Astrocyte (in vitro differentiated cells and primary cell): ENCODE results near the gene TRAPPC3L. TPM values are rescaled to one million over a fixed set of nuclear protein-coding genes. Genes with fewer than 3 reads are reported as not detected.
A peak's percentile ranks its signal among the peaks of the same experiment; 100 is the strongest.

Experiments
- DNase-seq: peaks from one replicate; pipeline ENCODE4 v3.0.0-alpha.2; 2010; ENCODE audit warnings: low read depth
- FAIRE-seq: peaks from 2 replicates; lab custom pipeline; 2011; peaks lifted over from hg19 to GRCh38; lab: Jason Lieb, UNC
- H2AFZ ChIP-seq: 2 replicates; pipeline ENCODE4 v1.6.0; 2012; ENCODE audit warnings: low read depth, low read length, inconsistent platforms
- H3K27ac ChIP-seq: 2 replicates; pipeline ENCODE4 v1.5.1; 2011; ENCODE audit warnings: low read depth, low read length, inconsistent platforms
- H3K27me3 ChIP-seq: 2 replicates; pipeline ENCODE4 v1.6.0; 2011; ENCODE audit warnings: low read length, inconsistent platforms; ENCODE audit not compliant: insufficient read depth
- H3K36me3 ChIP-seq: 2 replicates; pipeline ENCODE4 v1.5.1; 2011; ENCODE audit warnings: low read length, inconsistent platforms; ENCODE audit not compliant: insufficient read depth
- H3K4me1 ChIP-seq: 2 replicates; pipeline ENCODE4 v1.5.1; 2011; ENCODE audit warnings: low read length, inconsistent platforms; ENCODE audit not compliant: insufficient read depth
- H3K4me2 ChIP-seq: 2 replicates; pipeline ENCODE4 v1.6.0; 2012; ENCODE audit warnings: low read length, inconsistent platforms
- H3K4me3 ChIP-seq: 2 replicates; pipeline ENCODE4 v1.5.1; 2011; ENCODE audit warnings: low read depth, mild to moderate bottlenecking, low read length, inconsistent platforms; ENCODE audit not compliant: insufficient read depth
- H3K79me2 ChIP-seq: 2 replicates; pipeline ENCODE4 v1.6.0; 2012; ENCODE audit warnings: mild to moderate bottlenecking, low read length, inconsistent platforms; ENCODE audit not compliant: insufficient read depth
- H3K9ac ChIP-seq: 2 replicates; pipeline ENCODE4 v1.6.0; 2012; ENCODE audit warnings: mild to moderate bottlenecking, low read length, inconsistent platforms
- H3K9me3 ChIP-seq: 2 replicates; pipeline ENCODE4 v1.5.1; 2012; ENCODE audit warnings: low read depth, mild to moderate bottlenecking, low read length, inconsistent platforms; ENCODE audit not compliant: insufficient read depth
- H4K20me1 ChIP-seq: 2 replicates; pipeline ENCODE4 v1.6.0; 2012; ENCODE audit warnings: low read length, inconsistent platforms; ENCODE audit not compliant: insufficient read depth
- H3K27ac Mint-ChIP-seq: one replicate; pipeline ENCODE4 v1.8.0; 2021; ENCODE audit warnings: mild to moderate bottlenecking, mixed read lengths; ENCODE audit not compliant: unreplicated experiment
- H3K27me3 Mint-ChIP-seq: one replicate; pipeline ENCODE4 v1.8.0; 2021; ENCODE audit warnings: low read depth, mixed read lengths; ENCODE audit not compliant: unreplicated experiment
- H3K36me3 Mint-ChIP-seq: one replicate; pipeline ENCODE4 v1.8.0; 2021; ENCODE audit warnings: low read depth, mixed read lengths; ENCODE audit not compliant: unreplicated experiment
- H3K4me1 Mint-ChIP-seq: one replicate; pipeline ENCODE4 v1.8.0; 2021; ENCODE audit warnings: low read depth, mixed read lengths; ENCODE audit not compliant: unreplicated experiment
- H3K4me3 Mint-ChIP-seq: one replicate; pipeline ENCODE4 v1.8.0; 2021; ENCODE audit warnings: mild to moderate bottlenecking, moderate library complexity, mixed read lengths; ENCODE audit not compliant: unreplicated experiment
- H3K9me3 Mint-ChIP-seq: one replicate; pipeline ENCODE4 v1.8.0; 2021; ENCODE audit warnings: mild to moderate bottlenecking, mixed read lengths; ENCODE audit not compliant: unreplicated experiment
- CTCF ChIP-seq: IDR thresholded peaks from 2 replicates; pipeline ENCODE4 v1.5.1; 2011; ENCODE audit warnings: low read depth, mild to moderate bottlenecking, inconsistent platforms, low read length, moderate library complexity; ENCODE audit not compliant: insufficient read depth
- EZH2 ChIP-seq: IDR thresholded peaks from 2 replicates; pipeline ENCODE4 v1.6.1; 2012; ENCODE audit warnings: mild to moderate bottlenecking, low read length, inconsistent platforms; ENCODE audit not compliant: insufficient read depth
- total RNA-seq: library from RNA; stranded (reverse); gene quantifications from 2 replicates; pipeline ENCODE4 v1.2.1, GENCODE V29; 2021

Gene TRAPPC3L
- total RNA-seq, 1 donor from 2014 or later, result not detected

DNA sequence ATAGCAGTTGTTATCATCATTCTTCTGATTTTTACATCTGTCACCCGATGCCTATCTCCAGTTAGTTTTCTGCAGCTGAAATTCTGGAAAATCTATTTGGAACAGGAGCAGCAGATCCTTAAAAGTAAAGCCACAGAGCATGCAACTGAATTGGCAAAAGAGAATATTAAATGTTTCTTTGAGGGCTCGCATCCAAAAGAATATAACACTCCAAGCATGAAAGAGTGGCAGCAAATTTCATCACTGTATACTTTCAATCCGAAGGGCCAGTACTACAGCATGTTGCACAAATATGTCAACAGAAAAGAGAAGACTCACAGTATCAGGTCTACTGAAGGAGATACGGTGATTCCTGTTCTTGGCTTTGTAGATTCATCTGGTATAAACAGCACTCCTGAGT lies 82.2 kb downstream of the TRAPPC3L start:
- H3K27me3 Mint-ChIP-seq, result peaks cover 46% of the 10 kb centered on the region
- H3K27ac Mint-ChIP-seq, result no peak overlapping the region
- no peak overlapping the region for H3K4me3 Mint-ChIP-seq
- no peak overlapping the region for H3K4me2 ChIP-seq
- DNase-seq (no peak), FAIRE-seq (no peak)
- peaks cover 2% of the 10 kb centered on the region for H3K9me3 Mint-ChIP-seq
- no peaks in the 10 kb centered on the region for H3K4me1 Mint-ChIP-seq
- H3K27me3 ChIP-seq, result peaks cover 7% of the 10 kb centered on the region
- H3K36me3 ChIP-seq, result no peaks in the 10 kb centered on the region
- H3K36me3 Mint-ChIP-seq, result no peaks in the 10 kb centered on the region
- no peaks in the 10 kb centered on the region for H4K20me1 ChIP-seq
- H3K4me3 ChIP-seq, result no peak overlapping the region
- no peaks in the 10 kb centered on the region for H3K4me1 ChIP-seq
- TF ChIP-seq CTCF (no peak), EZH2 (no peak)
- H3K9ac ChIP-seq, result no peak overlapping the region
- H3K27ac ChIP-seq, result no peak overlapping the region
- no peaks in the 10 kb centered on the region for H3K9me3 ChIP-seq
- H2AFZ ChIP-seq, result no peak overlapping the region
- no peaks in the 10 kb centered on the region for H3K79me2 ChIP-seq

DNA sequence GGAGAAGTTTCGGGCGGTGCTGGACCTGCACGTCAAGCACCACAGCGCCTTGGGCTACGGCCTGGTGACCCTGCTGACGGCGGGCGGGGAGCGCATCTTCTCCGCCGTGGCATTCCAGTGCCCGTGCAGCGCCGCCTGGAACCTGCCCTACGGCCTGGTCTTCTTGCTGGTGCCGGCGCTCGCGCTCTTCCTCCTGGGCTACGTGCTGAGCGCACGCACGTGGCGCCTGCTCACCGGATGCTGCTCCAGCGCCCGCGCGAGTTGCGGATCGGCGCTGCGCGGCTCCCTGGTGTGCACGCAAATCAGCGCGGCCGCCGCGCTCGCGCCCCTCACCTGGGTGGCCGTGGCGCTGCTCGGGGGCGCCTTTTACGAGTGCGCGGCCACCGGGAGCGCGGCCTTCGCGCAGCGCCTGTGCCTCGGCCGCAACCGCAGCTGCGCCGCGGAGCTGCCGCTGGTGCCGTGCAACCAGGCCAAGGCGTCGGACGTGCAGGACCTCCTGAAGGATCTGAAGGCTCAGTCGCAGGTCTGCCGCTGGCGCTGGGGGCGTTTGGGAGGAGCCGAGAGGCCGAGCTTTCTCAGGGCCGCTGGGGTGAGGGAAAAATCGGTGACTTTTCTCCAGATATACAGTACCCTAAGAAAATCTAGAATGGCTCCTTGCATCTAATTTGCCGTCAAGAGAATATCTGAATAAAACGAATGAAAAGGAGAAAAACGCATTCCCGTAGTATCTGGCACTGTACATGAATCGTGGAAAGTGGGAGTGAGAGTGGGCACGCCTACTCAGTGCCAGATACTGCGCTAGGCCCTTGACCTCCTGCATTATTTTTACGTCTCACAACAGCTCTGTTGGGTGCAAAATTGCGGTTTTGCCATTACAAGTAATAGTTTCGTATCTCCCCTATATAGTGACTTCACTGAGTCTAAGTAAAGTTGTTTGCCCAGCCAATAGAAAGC lies 83.3 kb downstream of the TRAPPC3L start:
- Mint-ChIP-seq H3K4me1 (no peaks in the 10 kb centered on the region), H3K27ac (no peak overlapping the region), H3K9me3 (peaks cover 2% of the 10 kb centered on the region), H3K36me3 (no peaks in the 10 kb centered on the region), H3K27me3 (peaks cover 48% of the 10 kb centered on the region), H3K4me3 (peak overlapping the region; percentile 68)
- H3K27me3 ChIP-seq, result peaks cover 7% of the 10 kb centered on the region
- H3K4me3 ChIP-seq, result peak overlapping the region; percentile 60
- peak overlapping the region; percentile 90 for H3K4me2 ChIP-seq
- no peaks in the 10 kb centered on the region for H3K9me3 ChIP-seq
- no peak for TF ChIP-seq EZH2
- TF ChIP-seq CTCF, result no peak
- peak overlapping the region; percentile 92 for H2AFZ ChIP-seq
- no peaks in the 10 kb centered on the region for H3K36me3 ChIP-seq
- peak; percentile 55 for DNase-seq
- no peaks in the 10 kb centered on the region for H4K20me1 ChIP-seq
- H3K79me2 ChIP-seq, result no peaks in the 10 kb centered on the region
- H3K4me1 ChIP-seq, result no peaks in the 10 kb centered on the region
- FAIRE-seq, result no peak
- peak overlapping the region; percentile 44 for H3K9ac ChIP-seq
- no peak overlapping the region for H3K27ac ChIP-seq
